GM20000 (cell line): ENCODE measurements around the gene CELF2.

Experiments
- DNase-seq: peaks from one replicate; pipeline ENCODE4 v3.0.0; 2012; ENCODE audit warnings: low spot score
- TF ChIP-seq, protein P1 (sequence below): IDR thresholded peaks from 2 replicates; pipeline ENCODE4 v1.5.1; 2012; ENCODE audit warnings: mild to moderate bottlenecking, control low read depth; ENCODE audit errors: extremely low read depth, missing control alignments

Gene CELF2

DNA sequence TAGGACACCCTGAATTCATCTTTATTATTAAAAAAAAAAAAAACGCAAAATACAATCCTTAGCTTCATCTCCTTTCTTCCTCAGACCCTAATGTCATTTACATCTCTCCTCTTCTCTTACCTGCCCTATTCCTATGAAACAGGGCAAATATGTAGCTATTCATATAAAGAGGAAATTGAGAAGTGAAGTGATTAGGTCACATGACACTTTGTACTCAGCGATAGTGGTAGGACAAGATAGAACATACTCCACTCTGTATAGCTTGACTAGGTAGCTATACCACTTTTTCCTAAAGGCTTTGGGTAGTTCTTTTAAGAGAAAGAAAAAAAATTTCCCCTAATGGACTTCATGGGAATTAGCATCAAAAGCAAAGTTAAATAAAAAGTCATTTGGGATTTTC is 6.2 kb upstream of the CELF2 start:
- TF ChIP-seq, protein P1, sequence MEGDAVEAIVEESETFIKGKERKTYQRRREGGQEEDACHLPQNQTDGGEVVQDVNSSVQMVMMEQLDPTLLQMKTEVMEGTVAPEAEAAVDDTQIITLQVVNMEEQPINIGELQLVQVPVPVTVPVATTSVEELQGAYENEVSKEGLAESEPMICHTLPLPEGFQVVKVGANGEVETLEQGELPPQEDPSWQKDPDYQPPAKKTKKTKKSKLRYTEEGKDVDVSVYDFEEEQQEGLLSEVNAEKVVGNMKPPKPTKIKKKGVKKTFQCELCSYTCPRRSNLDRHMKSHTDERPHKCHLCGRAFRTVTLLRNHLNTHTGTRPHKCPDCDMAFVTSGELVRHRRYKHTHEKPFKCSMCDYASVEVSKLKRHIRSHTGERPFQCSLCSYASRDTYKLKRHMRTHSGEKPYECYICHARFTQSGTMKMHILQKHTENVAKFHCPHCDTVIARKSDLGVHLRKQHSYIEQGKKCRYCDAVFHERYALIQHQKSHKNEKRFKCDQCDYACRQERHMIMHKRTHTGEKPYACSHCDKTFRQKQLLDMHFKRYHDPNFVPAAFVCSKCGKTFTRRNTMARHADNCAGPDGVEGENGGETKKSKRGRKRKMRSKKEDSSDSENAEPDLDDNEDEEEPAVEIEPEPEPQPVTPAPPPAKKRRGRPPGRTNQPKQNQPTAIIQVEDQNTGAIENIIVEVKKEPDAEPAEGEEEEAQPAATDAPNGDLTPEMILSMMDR, result no peak

DNA sequence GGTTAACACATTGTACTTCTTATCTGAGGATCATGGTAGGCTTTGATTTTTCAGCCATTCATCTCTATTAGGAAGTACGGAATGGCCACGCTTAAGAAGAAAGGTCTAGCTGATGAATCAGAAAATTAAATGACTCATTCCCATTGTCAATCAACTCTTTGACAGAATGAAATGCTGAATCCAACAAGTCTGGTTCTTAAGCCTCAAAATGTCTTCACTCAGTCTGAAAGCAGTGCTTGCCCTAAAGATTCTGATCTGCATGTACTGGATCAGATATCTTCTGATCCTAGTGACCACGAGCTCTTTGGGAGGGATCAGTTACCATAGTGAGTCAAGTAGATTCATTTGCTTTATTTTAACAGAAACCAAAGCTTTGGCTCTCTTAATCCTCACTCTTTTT is 5.7 kb upstream of the CELF2 start:
- TF ChIP-seq, protein P1, result no peak
- no peak for DNase-seq

More for the DNA sequence above, 6.2 kb upstream of the CELF2 start:
- no peak for DNase-seq

DNA sequence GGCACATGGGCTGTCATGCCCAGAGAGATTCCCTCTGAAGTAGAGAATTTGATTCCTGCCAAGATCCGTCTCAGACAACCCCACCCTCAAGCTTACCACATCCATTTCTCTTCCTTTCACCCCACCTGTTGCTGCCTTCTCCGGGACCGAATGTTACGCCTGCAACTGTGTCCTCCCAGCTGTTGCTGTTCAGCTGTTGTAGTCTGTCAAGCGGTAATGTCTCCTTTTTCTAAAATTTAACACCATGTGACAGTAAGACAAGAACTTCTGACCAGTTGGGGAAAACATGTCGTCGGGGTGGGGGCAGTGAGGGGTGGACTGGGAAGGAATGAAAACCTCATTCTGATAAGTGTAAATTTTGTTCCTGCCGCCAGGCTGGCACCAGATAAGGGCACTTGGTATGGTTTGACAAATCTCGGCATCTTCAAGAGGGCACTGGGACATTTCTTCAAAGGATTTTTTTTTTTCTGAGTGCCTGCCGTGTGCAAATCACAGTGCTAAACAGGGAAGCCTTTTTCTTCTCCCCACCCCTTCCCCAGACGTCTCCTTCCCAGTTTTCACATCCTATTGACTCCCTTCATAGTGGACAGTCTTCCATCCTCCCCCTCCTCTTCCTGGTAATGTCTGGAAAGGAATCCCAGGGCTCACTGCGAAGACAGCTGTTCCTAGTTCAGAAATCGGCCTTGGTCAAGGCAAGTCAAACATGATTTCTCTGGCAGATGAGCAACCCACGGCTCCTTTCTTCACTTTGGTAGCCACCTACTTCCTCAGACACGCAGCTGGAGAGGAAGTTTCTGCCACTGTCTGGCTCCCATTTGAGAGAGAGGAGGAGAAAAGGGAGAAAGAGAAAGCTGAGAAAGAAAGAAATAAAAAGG is 5.0 kb upstream of the CELF2 start:
- no peak for DNase-seq
- TF ChIP-seq, protein P1, result no peak

DNA sequence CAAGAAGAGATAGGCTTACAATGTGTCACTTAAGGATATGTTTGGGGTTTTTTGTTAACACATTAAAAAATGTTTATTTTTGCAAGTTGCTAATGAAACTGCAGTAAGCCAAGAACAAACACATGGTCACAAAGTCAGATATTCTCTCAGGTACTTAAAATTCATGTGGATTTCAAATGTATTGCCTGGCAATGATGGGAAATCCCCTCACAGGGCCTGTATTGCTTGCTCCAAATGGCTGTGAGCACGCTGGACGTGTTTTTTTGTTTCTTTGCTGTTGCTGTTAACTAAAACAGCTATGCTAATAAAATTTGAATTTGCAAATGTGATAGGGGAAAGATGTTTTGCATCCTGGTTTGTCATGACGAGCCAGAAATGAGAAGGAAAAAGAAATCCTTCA is 3.8 kb upstream of the CELF2 start:
- DNase-seq, result no peak
- TF ChIP-seq, protein P1, result no peak

DNA sequence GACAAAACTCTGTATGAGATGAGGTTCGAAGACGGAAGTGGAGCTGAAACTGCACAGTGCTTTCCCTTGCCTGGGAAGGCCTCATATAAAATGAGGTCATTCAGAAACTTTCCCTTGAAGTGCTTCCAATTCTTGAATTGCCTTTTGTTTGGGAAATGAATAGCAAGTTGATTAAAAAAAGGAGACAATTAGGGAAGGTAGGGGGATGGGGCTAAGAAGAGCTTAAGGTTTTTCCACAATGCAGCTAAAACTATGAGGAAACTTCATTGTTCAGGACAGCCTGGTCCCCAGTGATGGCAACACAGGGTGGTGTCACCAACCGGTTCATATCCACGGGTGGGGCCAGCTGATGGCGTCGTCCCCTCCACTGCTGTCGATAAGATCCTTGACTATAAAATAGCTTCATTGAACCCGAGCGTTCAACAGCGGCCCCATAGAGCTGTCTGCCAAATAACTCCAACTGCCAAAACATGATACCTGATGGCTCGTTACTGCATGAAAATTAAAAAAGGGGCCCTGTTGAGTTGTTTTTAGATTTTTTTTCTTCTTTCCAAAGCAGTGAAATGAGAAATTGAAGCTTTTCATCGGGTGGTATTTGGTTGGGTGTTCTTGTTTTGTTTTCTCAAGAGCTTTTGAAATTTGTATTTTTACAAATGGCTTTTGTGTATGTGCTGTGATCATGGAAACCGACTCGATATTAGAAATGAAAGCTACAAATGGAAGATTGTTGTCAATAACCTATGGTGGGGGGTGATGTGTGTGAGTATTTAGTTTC is 2.8 kb upstream of the CELF2 start:
- no peak for DNase-seq
- TF ChIP-seq, protein P1, result no peak

DNA sequence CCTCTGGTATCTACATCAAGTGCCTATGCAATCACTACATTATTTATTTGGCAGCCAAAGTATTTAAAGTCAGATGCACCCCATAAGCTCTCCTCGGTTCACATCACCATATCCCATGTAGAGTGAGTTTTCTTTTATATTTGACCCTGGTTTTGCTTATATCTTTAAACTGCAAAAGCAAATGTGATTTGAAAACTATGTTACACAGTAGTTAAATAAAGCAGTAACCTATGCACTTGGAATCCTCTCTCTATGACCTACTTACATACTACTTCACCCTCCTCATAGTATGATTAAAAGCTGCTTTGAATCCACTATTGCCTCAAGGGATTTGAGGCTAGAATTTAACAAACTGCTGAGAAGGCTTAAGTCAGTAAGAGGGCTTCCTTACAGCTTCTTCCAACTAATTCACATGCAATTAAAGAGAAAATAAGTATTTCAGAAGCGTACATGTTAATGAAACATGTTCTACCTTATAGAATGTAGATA is 2.2 kb upstream of the CELF2 start:
- TF ChIP-seq, protein P1, result no peak
- DNase-seq, result no peak

DNA sequence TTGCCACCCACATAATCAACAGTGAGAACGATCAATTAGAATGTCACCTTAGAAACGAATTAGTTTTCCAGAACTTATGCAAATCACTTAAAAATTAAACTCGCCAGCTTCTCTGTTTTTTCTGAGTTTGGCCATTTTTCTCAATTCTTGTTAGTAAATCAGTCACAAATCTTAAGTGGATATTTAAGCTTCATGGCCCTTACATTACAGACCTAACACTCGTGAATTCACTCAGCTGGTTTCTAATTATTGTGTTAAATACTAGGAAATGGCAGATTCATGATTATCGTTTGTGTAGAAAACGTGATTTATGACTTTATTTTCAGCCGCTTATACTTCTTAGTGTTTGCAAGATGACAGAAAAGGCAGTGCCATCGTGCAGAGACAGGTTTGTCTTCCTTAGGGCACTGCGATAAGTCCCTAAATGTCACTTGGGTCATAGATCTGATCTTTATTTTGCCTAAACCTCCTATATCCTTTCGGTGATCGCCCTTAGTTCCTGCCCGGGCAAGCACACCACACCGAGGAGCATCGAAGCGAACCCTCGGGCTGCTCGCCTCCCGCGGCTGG is 587 bp upstream of the CELF2 start:
- TF ChIP-seq, protein P1, result no peak
- DNase-seq, result no peak
